GM10248 (cell line): ENCODE data around the gene SHISAL1.
"Not testable (repeated sequence)": the region's sequence is repeated elsewhere in the genome, so short reads cannot be mapped to it uniquely, and the experiment has no call there.

ENCODE experiments used
- CTCF ChIA-PET: fragments of 300-600 bp; sonication (Branson Sonifier 250); formaldehyde crosslinking; extraction: SDS; loops from one replicate; lab custom pipeline; 2021; ENCODE audit warnings: antibody characterized with exemption; lab: Yijun Ruan, JAX
- POLR2A ChIA-PET: fragments of 350-650 bp; sonication (Branson Sonifier 250); formaldehyde crosslinking; extraction: SDS; loops from one replicate; lab custom pipeline; 2020; ENCODE audit warnings: antibody characterized with exemption; lab: Yijun Ruan, JAX
- DNase-seq: peaks from one replicate; pipeline ENCODE4 v3.0.0; 2012; ENCODE audit errors: extremely low spot score
- CTCF ChIP-seq: IDR thresholded peaks from 2 replicates; pipeline ENCODE4 v1.5.1; 2012; ENCODE audit warnings: mild to moderate bottlenecking, low read depth; ENCODE audit errors: extremely low read depth, missing control alignments, control extremely low read depth

SHISAL1 gene

GRCh38 chr22:44329179-44329796 is 16.5 kb upstream of the SHISAL1 start:
- DNase-seq, result peak; percentile 74
- TF ChIP-seq CTCF, result no peak
- ChIA-PET POLR2A (no interaction called here), CTCF (no interaction called here)

GRCh38 chr22:44328762-44329161 is 16.0 kb upstream of the SHISAL1 start:
- CTCF ChIA-PET, result no interaction called here
- no peak for DNase-seq
- no peak for TF ChIP-seq CTCF
- POLR2A ChIA-PET, result no interaction called here

- CTCF ChIA-PET, result no interaction called here
These were observed 15.6 kb upstream of the SHISAL1 start for GRCh38 chr22:44328326-44328725.

GRCh38 chr22:44326491-44326885 is 13.7 kb upstream of the SHISAL1 start:
- DNase-seq, result no peak
- no peak for TF ChIP-seq CTCF
- CTCF ChIA-PET, result no interaction called here
- POLR2A ChIA-PET, result no interaction called here

More at GRCh38 chr22:44328326-44328725, 15.6 kb upstream of the SHISAL1 start:
- POLR2A ChIA-PET, result no interaction called here
- TF ChIP-seq CTCF, result no peak
- no peak for DNase-seq

GRCh38 chr22:44325718-44326490 is 13.2 kb upstream of the SHISAL1 start:
- ChIA-PET CTCF (no interaction called here), POLR2A (interaction anchor here (0.6 kb wide), 1 partner anchor 145 kb away, joined by 3 read pairs; no protein-coding TSS in a partner anchor)
- TF ChIP-seq CTCF, result no peak
- no peak for DNase-seq

- DNase-seq, POLR2A ChIA-PET, CTCF ChIA-PET: not testable (repeated sequence)
These were observed 10.5 kb upstream of the SHISAL1 start for GRCh38 chr22:44323140-44323790.

GRCh38 chr22:44319685-44320084 is 6.9 kb upstream of the SHISAL1 start:
- CTCF ChIA-PET, result no interaction called here
- TF ChIP-seq CTCF, result no peak

More at GRCh38 chr22:44319685-44320084, 6.9 kb upstream of the SHISAL1 start:
- POLR2A ChIA-PET, result no interaction called here
- DNase-seq, result no peak
